Activated CD8-positive, alpha-beta memory T cell treated with anti-CD3 and anti-CD28 coated beads, Interleukin-2, amount 10 ng/mL, durations not matched to agents 7 days and 5 days (primary cell): ENCODE data around the gene DDO. TPM values are rescaled to one million over a fixed set of nuclear protein-coding genes. Genes with fewer than 3 reads are reported as not detected.

Experiments used
- total RNA-seq, 2 experiments: library from RNA; stranded (reverse); gene quantifications; one replicate each; pipeline ENCODE4 v1.2.3, GENCODE V29; 2021

The DDO gene
- total RNA-seq, 2 experiments from 2014 or later, result not detected

Other genes with a start within 250 kb of the DDO start
- 1 to 10 TPM in 1 of 2 experiments, under 1 TPM in 1; 0.47 to 1.5 TPM for gene WASF1, start 235.9 kb downstream of the DDO start, total RNA-seq
- gene CDC40, start 235.1 kb downstream of the DDO start, total RNA-seq, result 10 to 100 TPM; 26.3 to 27.9 TPM
- not detected for gene METTL24, start 57.2 kb downstream of the DDO start, total RNA-seq
- gene SLC22A16, start 61.0 kb upstream of the DDO start, total RNA-seq, result not detected